Common myeloid progenitor, CD34-positive (primary cell): ENCODE data around the gene B3GAT3.
A peak's percentile ranks its signal among the peaks of the same experiment; 100 is the strongest.

Experiments
- CTCF ChIA-PET: fragments of 350-600 bp; sonication (Branson Sonifier 250); formaldehyde crosslinking; loops from one replicate; lab custom pipeline; 2021; ENCODE audit warnings: antibody characterized with exemption; lab: Charles Lee
- POLR2A ChIA-PET: fragments of 350-600 bp; sonication (Branson Sonifier 250); formaldehyde crosslinking; loops from one replicate; lab custom pipeline; 2021; ENCODE audit warnings: antibody characterized with exemption; lab: Charles Lee
- DNase-seq, 3 donors: peaks; one replicate each; pipeline versions ENCODE4 v3.0.0 to v3.0.0-alpha.2; 2013
- H3K27ac ChIP-seq, 2 experiments: 1 replicate in 1 of 2; 2 replicates in 1 of 2; pipeline ENCODE4 v1.7.0; 2013; ENCODE audit warnings: inconsistent platforms in 2 of 2, low read length in 2 of 2, mild to moderate bottlenecking in 2 of 2, low read depth in 1 of 2, moderate library complexity in 1 of 2; ENCODE audit not compliant: severe bottlenecking in 2 of 2, insufficient read depth in 1 of 2, poor library complexity in 1 of 2
- H3K27me3 ChIP-seq, 5 experiments: replicated peaks in 2 of 5; 1 replicate in 3 of 5; 2 replicates in 2 of 5; pipeline versions ENCODE4 v1.6.1 to v1.7.0; 2013; ENCODE audit warnings: low read length in 4 of 5, mild to moderate bottlenecking in 2 of 5, moderate library complexity in 2 of 5, inconsistent platforms in 1 of 5; ENCODE audit not compliant: insufficient read depth in 5 of 5, control insufficient read depth in 4 of 5
- H3K36me3 ChIP-seq, 4 experiments: 1 replicate in 2 of 4; 2 replicates in 2 of 4; pipeline versions ENCODE4 v1.6.1 to v1.7.0; 2013; ENCODE audit warnings: low read length in 3 of 4, control low read depth in 1 of 4, mild to moderate bottlenecking in 1 of 4; ENCODE audit not compliant: control insufficient read depth in 4 of 4, insufficient read depth in 4 of 4
- H3K4me1 ChIP-seq, 4 experiments: 1 replicate in 3 of 4; 2 replicates in 1 of 4; pipeline versions ENCODE4 v1.6.1 to v1.7.1; 2013; ENCODE audit warnings: low read length in 3 of 4, mild to moderate bottlenecking in 3 of 4, control low read depth in 1 of 4, inconsistent platforms in 1 of 4, moderate library complexity in 1 of 4; ENCODE audit not compliant: control insufficient read depth in 4 of 4, insufficient read depth in 4 of 4; ENCODE audit errors: control extremely low read depth in 1 of 4
- H3K4me3 ChIP-seq, 7 experiments: 1 replicate in 4 of 7; 2 replicates in 3 of 7; pipeline versions ENCODE4 v1.5.1 to v1.7.0; 2013; ENCODE audit warnings: mild to moderate bottlenecking in 7 of 7, low read length in 6 of 7, moderate library complexity in 6 of 7, inconsistent platforms in 2 of 7, low read depth in 2 of 7, control low read depth in 1 of 7; ENCODE audit not compliant: insufficient read depth in 4 of 7, control insufficient read depth in 1 of 7; ENCODE audit errors: extremely low read depth in 1 of 7
- H3K9me3 ChIP-seq, 5 experiments: 1 replicate in 4 of 5; 2 replicates in 1 of 5; pipeline versions ENCODE4 v1.6.1 to v1.7.1; 2013; ENCODE audit warnings: low read length in 4 of 5, mild to moderate bottlenecking in 2 of 5, inconsistent platforms in 1 of 5, low read depth in 1 of 5, moderate library complexity in 1 of 5; ENCODE audit not compliant: control insufficient read depth in 4 of 5, insufficient read depth in 2 of 5; ENCODE audit errors: control extremely low read depth in 1 of 5
- WGBS: methylation state at CpG from one replicate; pipeline ENCODE4 v1.1.5; 2013; ENCODE audit not compliant: insufficient coverage; 5-methylcytosine and 5-hydroxymethylcytosine counted together

B3GAT3 gene

DNA sequence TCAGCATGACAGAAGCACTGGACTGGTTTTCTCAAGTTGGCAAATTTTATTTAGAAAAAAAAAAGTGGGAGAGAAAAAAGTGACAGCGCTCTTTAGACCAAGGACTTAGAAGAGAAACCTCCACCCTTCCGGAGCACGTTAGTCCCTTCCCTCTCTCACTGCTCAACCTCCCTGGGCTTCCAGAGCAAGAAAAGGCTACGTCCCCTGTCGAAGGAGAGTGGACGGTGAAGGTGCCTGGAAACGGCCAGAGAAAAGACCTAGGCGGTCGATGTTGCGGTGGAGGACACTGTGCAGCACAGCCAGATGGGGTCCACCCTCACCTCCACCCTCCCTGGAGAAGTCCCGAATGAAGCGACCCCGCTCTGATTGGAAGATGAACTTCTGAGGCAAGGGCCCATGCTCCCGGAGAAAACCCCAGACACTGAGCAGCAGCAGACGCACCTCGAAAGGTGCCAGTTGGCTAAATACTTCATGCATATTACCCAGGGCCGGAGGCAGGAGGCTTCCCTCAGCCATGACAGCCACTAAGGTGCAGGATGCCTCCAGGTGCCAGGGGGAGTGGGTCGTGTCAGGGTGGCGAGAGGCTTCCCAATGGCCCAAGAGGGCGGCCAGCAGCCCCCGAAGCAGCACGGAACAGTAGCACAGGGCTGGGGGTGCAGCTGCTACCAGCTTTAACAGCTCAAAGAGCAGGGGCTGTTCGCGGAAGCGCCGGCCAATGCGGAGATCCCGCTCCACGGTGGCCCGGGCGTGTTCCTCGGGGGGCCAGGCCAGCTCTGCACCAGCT, 25.2 kb upstream of the B3GAT3 start:
- H3K36me3 ChIP-seq, result peaks cover 13 to 53% (median 26%) of the 10 kb centered on the region in 4 experiments
- POLR2A ChIA-PET, result interaction anchor here (0.6 to 3.0 kb wide), 8 partner anchors 9 to 185 kb away, joined by 3 to 23 read pairs (median 4); partner anchors contain the start of genes B3GAT3, C11orf98, CSKMT and TUT1
- CTCF ChIA-PET, result interaction anchor here (1.0 to 6.0 kb wide), 7 partner anchors 9 to 139 kb away, joined by 4 to 33 read pairs (median 12); partner anchors contain the start of genes C11orf98, CSKMT, LBHD1 and TUT1
- no peak for DNase-seq
- peak overlapping the region in 1 of 2 experiments; percentile 97 for H3K27ac ChIP-seq
- H3K27me3 ChIP-seq, result no peaks in the 10 kb centered on the region
- peaks cover 0 to 31% (median 24%) of the 10 kb centered on the region in 4 experiments for H3K4me1 ChIP-seq
- 87% methylated on average over 25 of the region's 32 CpGs for WGBS
- peak overlapping the region in 2 of 7 experiments; percentile 90 to 97 for H3K4me3 ChIP-seq
- H3K9me3 ChIP-seq, result no peaks in the 10 kb centered on the region

- POLR2A ChIA-PET, result interaction anchor here (0.5 to 3.0 kb wide), 11 partner anchors 8 to 1624 kb away, joined by 3 to 23 read pairs (median 4); partner anchors contain the start of genes B3GAT3, C11orf98, CSKMT and TUT1
- H3K36me3 ChIP-seq, result peaks cover 13 to 53% (median 26%) of the 10 kb centered on the region in 4 experiments
- peak; percentile 98 to 99 (median 99) for DNase-seq
Observed at GRCh38 chr11:62645946-62646824, 24.4 kb upstream of the B3GAT3 start, which contains the start of gene GANAB. Gene GANAB (minus strand): TSS chr11:62646613. CDS start chr11:62646599, 14 bp downstream.

GRCh38 chr11:62645671-62645945, 23.8 kb upstream of the B3GAT3 start:
- WGBS, result 20% methylated on average over 11 of the region's 11 CpGs
- Histone ChIP-seq H3K4me1 (peaks cover 0 to 26% (median 24%) of the 10 kb centered on the region in 4 experiments), H3K4me3 (peak overlapping the region; percentile 81 to 100 (median 92)), H3K27me3 (no peaks in the 10 kb centered on the region), H3K9me3 (no peaks in the 10 kb centered on the region), H3K36me3 (peaks cover 13 to 51% (median 26%) of the 10 kb centered on the region in 4 experiments), H3K27ac (peak overlapping the region; percentile 93 to 97)
- ChIA-PET CTCF (interaction anchor here (1.0 to 6.0 kb wide), 6 partner anchors 10 to 106 kb away, joined by 3 to 33 read pairs (median 12); partner anchors contain the start of genes B3GAT3, C11orf98, CSKMT and LBHD1), POLR2A (interaction anchor here (0.5 to 3.0 kb wide), 6 partner anchors 7 to 1625 kb away, joined by 3 to 23 read pairs (median 5); partner anchors contain the start of genes C11orf98, CSKMT, TUT1 and UQCC3)
- peak in 1 of 3 donors; percentile 16 for DNase-seq

More at GRCh38 chr11:62645946-62646824, 24.4 kb upstream of the B3GAT3 start, which contains the start of gene GANAB:
- Histone ChIP-seq H3K27me3 (no peaks in the 10 kb centered on the region), H3K27ac (peak within 1 kb of the TSS; percentile 93 to 97), H3K9me3 (no peaks in the 10 kb centered on the region), H3K4me1 (peaks cover 0 to 25% (median 21%) of the 10 kb centered on the region in 4 experiments), H3K4me3 (peak within 1 kb of the TSS; percentile 81 to 100 (median 92))
- CTCF ChIA-PET, result interaction anchor here (1.0 to 6.0 kb wide), 6 partner anchors 10 to 106 kb away, joined by 3 to 33 read pairs (median 12); partner anchors contain the start of genes B3GAT3, C11orf98, CSKMT and LBHD1
- 0% methylated on average over 61 of the region's 73 CpGs for WGBS

DNA sequence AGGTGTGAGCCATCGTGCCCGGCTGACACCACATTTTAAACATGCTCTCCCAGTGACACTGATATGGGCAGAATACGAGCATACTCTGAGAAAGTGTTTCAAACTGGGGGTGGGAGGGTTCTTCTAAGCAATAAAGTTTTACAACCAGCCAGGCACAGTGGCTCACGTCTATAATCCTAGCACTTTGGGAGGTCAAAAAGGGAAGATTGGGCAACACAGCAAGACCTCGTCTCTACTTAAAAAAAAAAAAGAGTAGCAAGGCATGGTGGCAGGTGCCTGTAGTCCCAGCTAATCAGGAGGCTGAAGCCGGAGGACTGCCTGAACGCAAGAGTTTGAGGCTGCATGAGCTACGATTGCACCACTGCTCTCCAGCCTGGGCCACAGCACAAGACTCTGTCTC, 22.4 kb upstream of the B3GAT3 start:
- Histone ChIP-seq H3K27me3 (no peaks in the 10 kb centered on the region), H3K4me1 (peaks cover 0 to 33% (median 30%) of the 10 kb centered on the region in 4 experiments), H3K4me3 (no peak overlapping the region), H3K27ac (no peak overlapping the region), H3K36me3 (peaks cover 12 to 49% (median 20%) of the 10 kb centered on the region in 4 experiments), H3K9me3 (no peaks in the 10 kb centered on the region)
- no peak for DNase-seq
- ChIA-PET CTCF (interaction anchor here (0.5 to 6.0 kb wide), 6 partner anchors 16 to 52 kb away, joined by 3 to 33 read pairs (median 8); partner anchors contain the start of genes C11orf98, CSKMT, LBHD1 and TUT1), POLR2A (interaction anchor here (1.2 kb wide), 1 partner anchor 21 kb away, joined by 3 read pairs; no protein-coding TSS in a partner anchor)
- WGBS, result 100% methylated on average over 5 of the region's 8 CpGs

- H3K27ac ChIP-seq, result no peak overlapping the region
- no peak for DNase-seq
- no peaks in the 10 kb centered on the region for H3K9me3 ChIP-seq
- no peaks in the 10 kb centered on the region for H3K27me3 ChIP-seq
- H3K4me3 ChIP-seq, result no peak overlapping the region
- peaks cover 36 to 84% (median 58%) of the 10 kb centered on the region in 4 experiments for H3K36me3 ChIP-seq
- CTCF ChIA-PET, result interaction anchor here (1.0 to 1.5 kb wide), 3 partner anchors 15 to 44 kb away, joined by 3 to 4 read pairs (median 4); partner anchors contain the start of gene ROM1
- POLR2A ChIA-PET, result no interaction called here
- peaks cover 3 to 24% (median 11%) of the 10 kb centered on the region in 4 experiments for H3K4me1 ChIP-seq
- 100% methylated on average over 6 of the region's 6 CpGs for WGBS
Observed at GRCh38 chr11:62632492-62632891, 10.7 kb upstream of the B3GAT3 start.

DNA sequence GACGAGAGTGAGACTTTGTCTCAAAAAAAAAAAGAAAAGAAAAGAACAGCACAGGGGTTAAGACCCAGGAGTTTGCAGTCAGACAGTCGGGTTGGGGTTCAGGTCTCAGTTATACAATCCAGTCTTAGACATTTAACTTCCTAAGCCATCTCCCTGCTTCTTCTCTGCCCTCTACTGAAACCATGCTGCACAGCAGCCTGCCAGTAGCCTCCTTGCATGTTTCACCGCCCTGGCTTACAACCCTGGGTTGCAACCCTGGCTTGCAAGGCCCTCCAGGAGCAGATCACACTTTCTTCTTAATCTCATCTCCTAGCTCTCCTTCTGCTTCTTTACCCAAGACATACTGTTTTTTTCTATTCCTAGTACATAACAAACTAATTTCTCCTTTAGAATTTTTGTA, 5.9 kb upstream of the B3GAT3 start:
- Histone ChIP-seq H3K4me3 (no peak overlapping the region), H3K4me1 (peaks cover 0 to 14% (median 11%) of the 10 kb centered on the region in 4 experiments), H3K27ac (no peak overlapping the region), H3K36me3 (peaks cover 32 to 78% (median 59%) of the 10 kb centered on the region in 4 experiments), H3K27me3 (no peaks in the 10 kb centered on the region), H3K9me3 (no peaks in the 10 kb centered on the region)
- 94% methylated on average over 2 of the region's 3 CpGs for WGBS
- ChIA-PET CTCF (interaction anchor here (1.1 to 3.2 kb wide), 6 partner anchors 8 to 35 kb away, joined by 3 to 12 read pairs (median 4); partner anchors contain the start of genes GANAB and TUT1), POLR2A (no interaction called here)
- DNase-seq, result peak in 2 of 3 donors; percentile 58 to 62
